AML-193 (cell line): ENCODE data around the gene RECQL.
"Not testable (repeated sequence)": the region's sequence is repeated elsewhere in the genome, so short reads cannot be mapped to it uniquely, and the experiment has no call there.

Source experiments
- DNase-seq, 2 experiments: peaks; one replicate each; lab custom pipeline; 2025; lab: John Stamatoyannopoulos, UW

RECQL gene

DNA sequence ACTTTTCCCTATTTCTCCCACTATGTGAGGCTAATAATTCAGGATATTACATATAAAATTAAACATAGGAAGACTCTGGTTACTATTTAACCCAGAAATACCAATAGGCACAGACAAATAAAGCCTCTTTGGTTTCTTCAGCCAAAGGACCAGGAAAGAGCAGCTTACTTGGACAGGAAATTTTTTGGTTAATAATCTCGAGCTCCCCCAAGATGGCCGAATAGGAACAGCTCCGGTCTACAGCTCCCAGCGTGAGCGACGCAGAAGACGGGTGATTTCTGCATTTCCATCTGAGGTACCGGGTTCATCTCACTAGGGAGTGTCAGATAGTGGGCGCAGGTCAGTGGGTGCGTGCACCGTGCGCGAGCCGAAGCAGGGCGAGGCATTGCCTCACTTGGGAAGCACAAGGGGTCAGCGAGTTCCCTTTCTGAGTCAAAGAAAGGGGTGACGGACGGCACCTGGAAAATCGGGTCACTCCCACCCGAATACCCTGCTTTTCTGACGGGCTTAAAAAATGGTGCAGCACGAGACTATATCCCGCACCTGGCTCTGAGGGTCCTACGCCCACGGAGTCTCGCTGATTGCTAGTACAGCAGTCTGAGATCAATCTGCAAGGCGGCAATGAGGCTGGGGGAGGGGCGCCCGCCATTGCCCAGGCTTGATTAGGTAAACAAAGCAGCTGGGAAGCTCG, 82.3 kb downstream of the RECQL start:
- DNase-seq, result not testable (repeated sequence)
